Stimulated activated CD4-positive, alpha-beta T cell treated with anti-CD3 and anti-CD28 coated beads, Interleukin-1b, Interleukin-23, amount 100 ng/mL, for 4 hours (primary cell): ENCODE measurements around the gene EVPL.
"Not testable (repeated sequence)": the region's sequence is repeated elsewhere in the genome, so short reads cannot be mapped to it uniquely, and the experiment has no call there.

ENCODE experiments used
- DNase-seq, 2 donors: peaks; one replicate each; pipeline ENCODE4 v3.0.0-alpha.2; 2020; ENCODE audit warnings: low read depth in 2 of 2

EVPL gene

GRCh38 chr17:76048025-76048605 lies 21.0 kb upstream of the EVPL start:
- DNase-seq: no peak

DNA sequence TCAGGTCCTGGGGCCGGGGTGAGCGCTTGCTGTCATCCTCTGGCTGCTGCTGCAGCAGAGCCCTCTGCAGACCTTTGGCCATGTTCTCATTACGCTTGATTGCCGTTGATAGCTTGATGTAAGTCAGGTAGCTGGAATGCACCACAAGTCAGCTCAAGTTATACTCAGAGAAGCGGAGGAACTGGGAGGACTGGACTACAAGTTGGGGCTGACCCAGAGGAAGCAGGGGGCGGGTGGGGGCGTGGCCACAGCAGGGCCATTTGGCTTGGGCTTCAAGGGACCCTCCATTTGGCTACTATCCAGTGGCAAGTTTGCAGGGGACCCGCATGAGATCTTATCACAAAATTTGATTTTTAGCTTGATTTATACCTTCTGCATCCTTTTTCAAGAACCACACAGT lies 19.0 kb upstream of the EVPL start:
- DNase-seq: no peak

GRCh38 chr17:76044475-76045007 lies 17.4 kb upstream of the EVPL start:
- DNase-seq: not testable (repeated sequence)

GRCh38 chr17:76042868-76043267 lies 15.8 kb upstream of the EVPL start:
- DNase-seq: not testable (repeated sequence)

DNA sequence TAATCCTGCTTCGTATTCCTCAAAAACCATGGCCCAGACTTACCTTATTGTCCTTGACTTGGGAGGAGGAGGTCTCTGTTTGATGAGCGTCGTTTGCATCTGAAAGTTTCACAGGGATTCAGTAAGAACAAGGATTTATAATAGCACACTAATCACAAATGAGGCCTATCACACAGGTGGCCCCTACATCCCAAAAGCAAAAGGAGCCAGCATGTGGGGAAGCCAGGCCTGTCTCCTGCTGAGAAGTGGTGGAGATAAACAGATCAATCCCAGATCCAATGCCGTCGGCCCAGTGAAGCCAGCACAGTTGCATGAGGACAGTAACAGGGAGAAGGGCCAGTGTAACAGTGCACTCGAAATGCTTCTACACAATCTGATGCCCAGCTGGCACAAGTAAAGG lies 13.3 kb upstream of the EVPL start:
- DNase-seq: no peak

- no peak for DNase-seq
Measured at GRCh38 chr17:76039121-76039520, 12.0 kb upstream of the EVPL start.

GRCh38 chr17:76038050-76038449 lies 10.9 kb upstream of the EVPL start:
- DNase-seq: no peak

DNA sequence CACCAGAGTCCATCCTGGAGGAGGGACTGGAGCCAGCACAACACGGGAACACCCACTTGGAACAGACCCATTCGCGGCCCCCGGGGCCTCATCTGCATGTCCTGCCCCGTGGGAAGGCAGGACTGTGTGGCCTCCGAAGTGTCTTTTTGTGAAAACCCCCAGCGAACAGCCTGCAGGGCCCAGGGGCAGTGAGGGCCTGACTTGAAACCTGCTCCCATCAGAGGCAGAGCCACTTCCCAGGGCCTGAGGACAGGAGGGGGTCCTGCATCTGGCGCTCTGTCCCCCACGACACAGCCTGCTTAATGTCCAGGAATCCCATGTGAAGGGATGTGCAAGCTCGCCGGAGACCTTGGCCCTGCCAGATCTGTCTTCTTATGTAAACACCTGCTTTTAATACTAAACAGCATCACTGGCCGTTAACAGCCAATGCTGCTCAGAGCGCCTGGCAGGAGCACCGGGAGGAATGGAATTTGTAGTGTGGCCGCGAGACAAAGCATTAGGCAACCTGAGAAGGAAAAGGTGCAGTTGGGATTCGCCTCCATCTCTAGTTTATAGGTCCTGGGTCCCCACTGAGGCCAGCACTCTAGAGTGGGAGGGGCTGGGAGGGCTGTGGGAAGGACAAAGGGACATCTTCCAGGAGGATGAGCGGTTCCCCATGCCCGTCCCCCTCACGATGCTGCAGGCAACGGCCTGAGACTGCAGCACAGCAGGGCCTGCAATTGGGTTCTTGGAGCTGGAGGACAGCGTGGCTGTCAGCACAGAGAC lies 9.6 kb upstream of the EVPL start:
- no peak for DNase-seq

DNA sequence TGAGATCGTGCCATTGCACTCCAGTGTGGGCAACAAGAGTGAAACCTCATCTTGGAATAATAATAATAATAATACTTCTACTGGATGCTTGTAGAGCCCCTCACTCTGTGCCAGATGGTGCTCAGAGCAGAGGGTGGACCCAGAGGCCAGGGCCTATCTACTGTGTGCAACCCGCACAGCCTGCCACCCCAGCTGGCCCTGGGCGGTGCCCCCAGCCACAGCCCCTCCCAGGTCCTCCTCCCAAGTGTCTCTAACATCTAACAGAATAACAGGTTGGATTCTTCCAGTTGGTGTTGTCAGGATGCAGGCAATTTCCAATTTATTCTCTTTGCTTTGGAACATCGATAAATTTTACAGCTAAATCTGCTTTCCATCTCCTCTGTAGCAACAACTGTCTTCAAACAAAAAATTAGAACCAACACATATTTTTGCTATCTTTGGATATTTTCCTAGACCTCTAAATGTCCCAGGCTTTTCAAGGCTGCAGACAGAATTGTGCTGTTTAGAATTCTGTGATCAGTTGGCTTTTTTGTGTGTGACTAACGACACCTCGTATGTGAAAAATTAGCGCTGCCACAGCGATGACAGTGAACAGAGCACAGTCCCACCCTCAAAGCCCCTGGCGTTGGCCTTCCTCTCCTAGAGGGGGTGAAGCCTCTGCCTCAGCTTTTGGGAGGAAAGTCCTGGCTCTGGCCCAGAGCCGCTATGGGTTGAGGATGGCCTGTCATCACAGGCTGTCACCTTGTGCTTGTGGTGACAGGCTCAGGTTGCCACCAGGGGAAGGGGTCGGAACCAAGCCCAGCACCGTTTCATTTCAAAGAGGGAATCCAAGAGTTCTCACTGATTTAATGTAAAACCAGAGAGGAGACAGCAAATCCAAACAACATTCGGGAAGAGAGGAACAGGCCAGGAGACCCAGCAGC lies 7.6 kb upstream of the EVPL start:
- no peak for DNase-seq

DNA sequence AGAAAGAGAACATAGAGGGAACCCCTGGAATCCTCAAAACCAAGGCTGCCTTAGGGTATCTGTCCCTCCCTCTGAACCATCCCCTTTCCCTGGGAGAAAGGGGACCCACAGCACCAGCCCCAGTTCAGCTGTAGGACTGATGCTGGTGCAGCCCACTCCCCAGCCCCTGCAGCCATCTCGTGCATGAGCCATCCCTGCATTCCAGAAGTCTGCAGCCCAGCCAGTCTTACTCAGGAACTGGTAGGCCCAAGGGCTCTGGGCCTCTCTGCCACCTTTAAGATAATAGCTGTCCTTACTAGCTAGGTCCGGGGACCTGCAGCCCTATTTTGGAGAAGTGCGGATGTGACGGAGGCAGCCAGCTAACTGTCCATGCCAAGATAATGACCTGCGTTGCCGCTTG lies 6.0 kb upstream of the EVPL start:
- no peak for DNase-seq

- no peak for DNase-seq
Measured at GRCh38 chr17:76032780-76033108, 5.6 kb upstream of the EVPL start.

DNA sequence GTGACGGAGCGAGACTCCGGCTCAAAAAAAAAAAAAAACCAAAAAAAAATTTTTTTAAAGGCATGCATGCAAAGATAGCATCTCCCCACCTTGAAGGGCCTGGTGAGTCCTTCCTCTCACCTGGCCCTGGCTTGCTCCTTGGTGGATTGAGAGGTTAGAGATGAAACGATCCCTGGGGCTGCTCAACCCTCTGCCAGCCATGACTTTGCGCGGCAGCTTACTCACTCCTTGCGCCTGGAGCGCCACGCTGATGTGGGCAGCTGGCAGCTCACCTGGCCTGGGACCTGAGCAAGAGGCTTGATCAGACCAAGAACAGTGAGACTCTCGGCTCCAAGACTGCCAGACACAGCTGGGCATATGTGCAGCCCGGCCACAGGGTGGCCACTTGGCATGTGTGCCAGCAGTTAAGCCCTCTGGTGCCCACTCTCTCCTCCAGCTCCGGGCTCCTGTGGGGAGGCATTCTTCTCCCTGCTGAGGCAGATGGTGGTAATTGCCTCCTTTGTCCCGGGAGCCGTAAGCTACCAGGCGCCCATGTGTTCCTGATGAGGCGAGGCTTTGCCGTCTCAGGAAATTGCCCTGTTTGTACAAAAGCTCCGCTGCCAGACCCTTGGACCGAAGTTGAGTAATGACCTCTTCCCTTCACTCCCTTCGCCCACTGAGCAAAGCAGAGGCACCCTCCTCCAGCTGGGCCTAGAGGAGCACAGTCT lies 5.1 kb upstream of the EVPL start:
- DNase-seq: no peak

DNA sequence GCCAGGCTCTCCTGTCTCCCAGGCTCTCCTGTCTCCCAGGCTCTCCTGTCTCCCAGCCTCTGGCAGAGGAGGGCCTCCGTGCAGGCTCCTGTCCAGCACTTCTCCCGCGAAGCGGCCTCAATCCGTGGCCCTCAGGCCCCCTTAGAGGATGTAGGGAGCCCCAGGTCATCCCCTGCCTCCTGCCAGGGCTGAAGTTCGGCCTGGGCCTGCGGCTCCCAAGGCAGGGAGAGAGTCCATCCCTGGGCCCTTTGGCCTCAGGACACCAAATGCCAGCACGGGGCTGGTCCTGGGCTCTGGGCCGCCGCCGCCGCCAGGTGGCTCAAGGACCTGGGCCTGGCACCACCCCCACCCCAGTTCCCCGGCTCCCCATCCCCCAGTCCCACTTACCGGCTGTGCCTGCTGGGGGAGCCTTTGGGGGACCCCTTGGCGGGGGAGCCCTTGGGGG lies 370 bp downstream of the EVPL start:
- no peak for DNase-seq

DNA sequence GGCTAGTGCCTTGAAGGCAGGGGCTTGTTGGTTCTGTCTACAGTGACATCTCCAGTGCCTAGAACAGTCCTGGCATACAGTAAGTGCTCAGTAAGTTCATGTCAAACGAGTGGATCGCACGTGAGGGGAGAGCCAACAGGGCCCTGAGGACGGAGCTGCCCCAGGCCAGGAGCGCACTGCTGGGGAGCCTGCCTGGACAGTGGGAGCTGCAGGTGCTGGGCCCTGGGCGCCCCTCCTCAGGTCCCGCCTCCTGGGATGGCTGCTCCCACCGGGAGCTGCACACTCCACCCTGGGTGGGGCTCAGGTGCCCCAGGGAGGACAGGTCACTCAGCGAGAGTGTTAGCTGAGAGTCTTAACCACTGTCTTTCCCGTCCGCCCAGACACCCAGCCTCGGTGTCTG lies 1.8 kb downstream of the EVPL start:
- no peak for DNase-seq

DNA sequence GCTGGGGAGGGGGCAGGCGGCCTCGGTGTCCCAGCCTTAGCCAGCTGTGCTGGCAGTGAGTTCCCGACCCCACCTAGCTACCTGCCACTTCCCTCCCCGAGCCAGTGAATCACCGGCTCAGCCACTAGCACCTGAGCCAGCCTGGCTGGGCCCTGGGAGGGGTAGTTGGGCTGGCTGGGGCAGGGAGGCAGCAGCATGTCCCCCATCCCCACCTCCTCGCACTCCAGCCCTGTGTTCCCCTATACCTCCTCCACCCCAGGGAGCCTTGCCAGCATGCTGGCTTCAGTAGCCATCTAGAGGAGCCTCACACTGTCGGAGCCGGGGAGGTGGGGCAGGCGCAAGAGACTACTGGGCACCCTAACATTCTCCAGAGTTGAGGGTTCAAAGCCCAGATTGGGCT lies 2.8 kb downstream of the EVPL start:
- DNase-seq: no peak

GRCh38 chr17:76023900-76024237 lies 3.2 kb downstream of the EVPL start:
- no peak for DNase-seq

- no peak for DNase-seq
Measured at GRCh38 chr17:76022973-76023899, 3.9 kb downstream of the EVPL start.

DNA sequence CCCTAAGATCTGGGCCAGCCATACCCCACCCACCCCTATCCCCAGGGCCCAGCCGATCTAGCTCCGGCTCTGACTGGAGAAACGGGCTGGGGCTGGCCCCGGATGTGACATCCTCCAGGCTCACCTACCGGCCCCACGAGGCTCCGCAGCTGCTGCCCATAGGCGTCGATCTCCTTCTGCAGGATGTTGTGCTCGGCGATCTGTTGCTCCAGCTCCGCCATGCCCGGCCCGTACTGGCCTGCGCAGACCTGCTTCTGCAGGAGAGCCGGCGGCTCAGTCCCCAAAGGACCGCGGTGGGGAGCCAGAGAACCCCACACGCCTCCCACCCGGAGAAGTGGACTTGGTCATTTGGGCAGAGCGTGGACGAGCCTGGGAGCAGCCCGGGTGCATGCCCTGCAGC lies 4.8 kb downstream of the EVPL start:
- no peak for DNase-seq

GRCh38 chr17:76019833-76020467 lies 7.2 kb downstream of the EVPL start:
- no peak for DNase-seq

- DNase-seq: no peak
Measured at GRCh38 chr17:76018801-76019200, 8.3 kb downstream of the EVPL start.

DNA sequence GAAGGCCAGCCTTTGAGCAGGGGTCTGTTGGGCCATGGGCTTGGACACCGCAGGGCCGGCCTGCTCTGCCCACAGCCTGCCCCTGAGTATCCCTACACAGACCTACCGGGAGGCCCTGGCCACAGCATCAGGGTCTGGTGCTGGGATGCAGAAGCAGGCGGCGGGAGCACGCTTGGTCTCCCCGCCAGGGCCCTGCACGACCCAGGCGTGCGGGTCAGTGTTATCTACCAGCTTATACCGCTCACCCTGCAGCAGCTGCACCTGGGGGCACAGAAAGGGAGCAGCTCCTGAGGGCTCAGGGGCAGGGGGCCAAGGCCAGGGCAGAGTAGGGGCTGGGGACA lies 8.8 kb downstream of the EVPL start:
- no peak for DNase-seq
